Skin of body (tissue), 2 donors: ENCODE measurements around the gene PLXND1. TPM values are rescaled to one million over a fixed set of nuclear protein-coding genes. Genes with fewer than 3 reads are reported as not detected.

Experiments
- DNase-seq: peaks from one replicate; lab custom pipeline; 2025; lab: John Stamatoyannopoulos, UW
- total RNA-seq: library from RNA; depleted of rRNA; stranded (reverse); fragments of >200 nt; gene quantifications from one replicate; pipeline ENCODE4 v1.2.3, GENCODE V29; 2014

PLXND1 gene
- total RNA-seq, 1 donor from 2014 or later = 134 TPM

GRCh38 chr3:129627350-129628168, 21.1 kb upstream of the PLXND1 start:
- DNase-seq = peak; percentile 89

- peak; percentile 74 for DNase-seq
Observed at GRCh38 chr3:129626744-129627349, 20.4 kb upstream of the PLXND1 start.

GRCh38 chr3:129625072-129625874, 18.8 kb upstream of the PLXND1 start:
- DNase-seq = no peak

- no peak for DNase-seq
Observed at GRCh38 chr3:129624347-129625071, 18.0 kb upstream of the PLXND1 start.

GRCh38 chr3:129623447-129624118, 17.1 kb upstream of the PLXND1 start:
- peak; percentile 28 for DNase-seq

GRCh38 chr3:129622933-129623332, 16.5 kb upstream of the PLXND1 start:
- DNase-seq = no peak

- DNase-seq = no peak
Observed at GRCh38 chr3:129622226-129622874, 15.9 kb upstream of the PLXND1 start.

GRCh38 chr3:129621626-129622225, 15.2 kb upstream of the PLXND1 start:
- DNase-seq = no peak

- DNase-seq = no peak
Observed at GRCh38 chr3:129620828-129621559, 14.5 kb upstream of the PLXND1 start.

GRCh38 chr3:129619726-129620162, 13.3 kb upstream of the PLXND1 start:
- no peak for DNase-seq

- DNase-seq = no peak
Observed at GRCh38 chr3:129618901-129619671, 12.6 kb upstream of the PLXND1 start.

- no peak for DNase-seq
Observed at GRCh38 chr3:129618186-129618820, 11.8 kb upstream of the PLXND1 start.

GRCh38 chr3:129617381-129618185, 11.1 kb upstream of the PLXND1 start:
- DNase-seq = no peak

GRCh38 chr3:129616713-129617112, 10.2 kb upstream of the PLXND1 start:
- no peak for DNase-seq

GRCh38 chr3:129616291-129616690, 9.8 kb upstream of the PLXND1 start:
- DNase-seq = no peak

GRCh38 chr3:129615751-129616281, 9.3 kb upstream of the PLXND1 start:
- no peak for DNase-seq

- DNase-seq = no peak
Observed at GRCh38 chr3:129614927-129615363, 8.5 kb upstream of the PLXND1 start.
